ENCODE results near the gene FOXP1.

- TF ChIP-seq, protein P1, sequence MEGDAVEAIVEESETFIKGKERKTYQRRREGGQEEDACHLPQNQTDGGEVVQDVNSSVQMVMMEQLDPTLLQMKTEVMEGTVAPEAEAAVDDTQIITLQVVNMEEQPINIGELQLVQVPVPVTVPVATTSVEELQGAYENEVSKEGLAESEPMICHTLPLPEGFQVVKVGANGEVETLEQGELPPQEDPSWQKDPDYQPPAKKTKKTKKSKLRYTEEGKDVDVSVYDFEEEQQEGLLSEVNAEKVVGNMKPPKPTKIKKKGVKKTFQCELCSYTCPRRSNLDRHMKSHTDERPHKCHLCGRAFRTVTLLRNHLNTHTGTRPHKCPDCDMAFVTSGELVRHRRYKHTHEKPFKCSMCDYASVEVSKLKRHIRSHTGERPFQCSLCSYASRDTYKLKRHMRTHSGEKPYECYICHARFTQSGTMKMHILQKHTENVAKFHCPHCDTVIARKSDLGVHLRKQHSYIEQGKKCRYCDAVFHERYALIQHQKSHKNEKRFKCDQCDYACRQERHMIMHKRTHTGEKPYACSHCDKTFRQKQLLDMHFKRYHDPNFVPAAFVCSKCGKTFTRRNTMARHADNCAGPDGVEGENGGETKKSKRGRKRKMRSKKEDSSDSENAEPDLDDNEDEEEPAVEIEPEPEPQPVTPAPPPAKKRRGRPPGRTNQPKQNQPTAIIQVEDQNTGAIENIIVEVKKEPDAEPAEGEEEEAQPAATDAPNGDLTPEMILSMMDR (IDR thresholded peaks at IDR 0.05; ENCODE audit: low read length), result no peak
- TF ChIP-seq EZH2 (IDR thresholded peaks at IDR 0.05; ENCODE audit: borderline replicate concordance, low read length), result no peak
Measured at GRCh38 chr3:71226565-71227269, 356.8 kb downstream of the FOXP1 start.
